Motor neuron (in vitro differentiated cells): ENCODE results near the gene MRC2. TPM values are rescaled to one million over a fixed set of nuclear protein-coding genes. Genes with fewer than 3 reads are reported as not detected.

Source experiments
- ATAC-seq, 8 experiments: fragments of 200-7000 bp; cut with Tn5 transposase; replicated peaks in 6 of 8; 2 replicates each; pipeline ENCODE4 v1.8.0; 2021; ENCODE audit warnings: mild to moderate bottlenecking in 8 of 8, moderate library complexity in 8 of 8
- H3K27ac ChIP-seq, 2 donors: fragments of 250-450 bp; sonication (Bioruptor Pico); 2 replicates each; pipeline ENCODE4 v1.9.0; 2021; ENCODE audit warnings: antibody characterized with exemption in 2 of 2, mild to moderate bottlenecking in 2 of 2, moderate library complexity in 1 of 2
- H3K4me1 ChIP-seq, 2 donors: fragments of 250-450 bp; sonication (Bioruptor Pico); replicated peaks in 1 of 2; 2 replicates each; pipeline ENCODE4 v1.6.1; 2021; ENCODE audit warnings: antibody characterized with exemption in 2 of 2, mild to moderate bottlenecking in 2 of 2, moderate library complexity in 1 of 2
- H3K4me3 ChIP-seq, 5 donors: fragments of 250-450 bp; sonication (Bioruptor Pico); 2 replicates each; pipeline ENCODE4 v1.9.0; 2021; ENCODE audit warnings: antibody characterized with exemption in 5 of 5, mild to moderate bottlenecking in 5 of 5, moderate library complexity in 4 of 5
- WGBS, 10 experiments: fragments of 450-650 bp; shearing (Covaris generic); methylation state at CpG; one replicate each; pipeline ENCODE4 v1.0.0; 2022; 5-methylcytosine and 5-hydroxymethylcytosine counted together
- in situ Hi-C, 9 experiments: fragments of 400-800 bp; cut with MboI; loops; one replicate each; pipeline ENCODE4 v1.15.0; 2021; ENCODE audit warnings: low sequenced_read_pairs in 9 of 9, low pct_unique_long_range_greater_than_20kb in 2 of 9; ENCODE audit not compliant: unreplicated experiment in 9 of 9
- total RNA-seq, 8 experiments: library from RNA; unstranded; fragments of 300-600 nt; gene quantifications; 2 replicates each; pipeline versions ENCODE4 v1.2.3 to v1.2.4, GENCODE V29; 2022

MRC2 gene
- total RNA-seq, 8 experiments from 2014 or later: 6.9 to 207 (median 33.6) TPM

- 89 to 100% (median 93%) methylated on average over 2 to 8 of the region's 20 CpGs; no CpG with 5 or more reads in 3 of the 10 experiments for WGBS, 10 experiments
- peaks cover 25 to 28% of the 10 kb centered on the region in 2 donors for H3K4me1 ChIP-seq
- no peak for ATAC-seq
- no peak overlapping the region for H3K27ac ChIP-seq
- H3K4me3 ChIP-seq: no peak overlapping the region
- in situ Hi-C loops: loop anchor here (10.0 to 25.0 kb wide), 4 partner anchors 255 to 705 kb away; partner anchors contain the start of gene TANC2 (in 8 of the 9)
Observed at GRCh38 chr17:62706598-62707424, 79.3 kb downstream of the MRC2 start.

- in situ Hi-C loops: loop anchor here (10.0 to 25.0 kb wide), 4 partner anchors 255 to 705 kb away; partner anchors contain the start of gene TANC2 (in 8 of the 9)
- Histone ChIP-seq H3K4me1 (peaks cover 30 to 33% of the 10 kb centered on the region in 2 donors), H3K27ac (no peak overlapping the region), H3K4me3 (no peak overlapping the region)
- no peak for ATAC-seq
- 80 to 96% (median 88%) methylated on average over 1 to 8 of the region's 9 CpGs; no CpG with 5 or more reads in 6 of the 10 experiments for WGBS, 10 experiments
Observed at GRCh38 chr17:62707425-62707739, 79.9 kb downstream of the MRC2 start.

GRCh38 chr17:62708587-62708986 is 81.1 kb downstream of the MRC2 start:
- in situ Hi-C loops: loop anchor here (10.0 to 25.0 kb wide), 4 partner anchors 254 to 704 kb away; partner anchors contain the start of gene TANC2 (in 8 of the 9)

GRCh38 chr17:62712171-62712581 is 84.7 kb downstream of the MRC2 start:
- H3K27ac ChIP-seq: no peak overlapping the region
- no peak overlapping the region for H3K4me3 ChIP-seq
- peaks cover 22 to 27% of the 10 kb centered on the region in 2 donors for H3K4me1 ChIP-seq
- in situ Hi-C loops: loop anchor here in 5 of 9 experiments (25.0 kb wide), 2 partner anchors 250 to 700 kb away; partner anchors contain the start of gene TANC2 (in 5 of the 5)
- WGBS, 10 experiments: 40 to 100% (median 90%) methylated on average over 1 to 3 of the region's 8 CpGs; no CpG with 5 or more reads in 4 of the 10 experiments
- no peak for ATAC-seq

More at GRCh38 chr17:62708587-62708986, 81.1 kb downstream of the MRC2 start:
- 0 to 88% (median 55%) methylated on average over 1 to 2 of the region's 2 CpGs; no CpG with 5 or more reads in 4 of the 10 experiments for WGBS, 10 experiments
- Histone ChIP-seq H3K4me3 (no peak overlapping the region), H3K27ac (no peak overlapping the region), H3K4me1 (peaks cover 36 to 39% of the 10 kb centered on the region in 2 donors)
- ATAC-seq: no peak

GRCh38 chr17:62713086-62713881 is 85.8 kb downstream of the MRC2 start:
- WGBS, 10 experiments: 13 to 96% (median 28%) methylated on average over 1 to 10 of the region's 17 CpGs; no CpG with 5 or more reads in 2 of the 10 experiments
- in situ Hi-C loops: loop anchor here in 5 of 9 experiments (25.0 kb wide), 2 partner anchors 249 to 699 kb away; partner anchors contain the start of gene TANC2 (in 5 of the 5)
- peak in 5 of 8 experiments; percentile 93 to 98 (median 98) for ATAC-seq

GRCh38 chr17:62714016-62714777 is 86.7 kb downstream of the MRC2 start:
- in situ Hi-C loops: loop anchor here in 5 of 9 experiments (25.0 kb wide), 2 partner anchors 248 to 698 kb away; partner anchors contain the start of gene TANC2 (in 5 of the 5)
- H3K4me3 ChIP-seq: no peak overlapping the region
- H3K27ac ChIP-seq: no peak overlapping the region
- peaks cover 22 to 27% of the 10 kb centered on the region in 2 donors for H3K4me1 ChIP-seq
- 70 to 100% (median 91%) methylated on average over 1 to 6 of the region's 8 CpGs; no CpG with 5 or more reads in 4 of the 10 experiments for WGBS, 10 experiments
- peak in 3 of 8 experiments; percentile 62 to 78 (median 65) for ATAC-seq

More at GRCh38 chr17:62713086-62713881, 85.8 kb downstream of the MRC2 start:
- no peak overlapping the region for H3K4me3 ChIP-seq
- H3K4me1 ChIP-seq: peaks cover 22 to 27% of the 10 kb centered on the region in 2 donors
- H3K27ac ChIP-seq: peak overlapping the region in 1 of 2 donors; percentile 14

- no peak for ATAC-seq
- Histone ChIP-seq H3K4me1 (peaks cover 22 to 27% of the 10 kb centered on the region in 2 donors), H3K27ac (no peak overlapping the region), H3K4me3 (no peak overlapping the region)
- WGBS, 10 experiments: 90 to 100% (median 97%) methylated on average over 2 to 11 of the region's 18 CpGs; no CpG with 5 or more reads in 2 of the 10 experiments
- in situ Hi-C loops: loop anchor here in 5 of 9 experiments (25.0 kb wide), 2 partner anchors 246 to 696 kb away; partner anchors contain the start of gene TANC2 (in 5 of the 5)
Observed at GRCh38 chr17:62715882-62716390, 88.5 kb downstream of the MRC2 start.

GRCh38 chr17:62716834-62717588 is 89.5 kb downstream of the MRC2 start:
- ATAC-seq: no peak
- H3K4me1 ChIP-seq: peaks cover 15 to 19% of the 10 kb centered on the region in 2 donors
- H3K4me3 ChIP-seq: no peak overlapping the region
- WGBS, 10 experiments: 60 to 100% (median 89%) methylated on average over 1 to 12 of the region's 23 CpGs; no CpG with 5 or more reads in 2 of the 10 experiments
- in situ Hi-C loops: loop anchor here in 5 of 9 experiments (25.0 kb wide), 2 partner anchors 245 to 695 kb away; partner anchors contain the start of gene TANC2 (in 5 of the 5)
- no peak overlapping the region for H3K27ac ChIP-seq

- Histone ChIP-seq H3K27ac (no peak overlapping the region), H3K4me3 (no peak overlapping the region), H3K4me1 (peaks cover 12 to 14% of the 10 kb centered on the region in 2 donors)
- in situ Hi-C loops: loop anchor here in 5 of 9 experiments (25.0 kb wide), 2 partner anchors 245 to 695 kb away; partner anchors contain the start of gene TANC2 (in 5 of the 5)
- peak in 1 of 8 experiments; percentile 5 for ATAC-seq
- WGBS, 10 experiments: 80 to 100% (median 90%) methylated on average over 1 to 4 of the region's 6 CpGs; no CpG with 5 or more reads in 4 of the 10 experiments
Observed at GRCh38 chr17:62717589-62717855, 90.1 kb downstream of the MRC2 start.

GRCh38 chr17:62717889-62718288 is 90.4 kb downstream of the MRC2 start:
- Histone ChIP-seq H3K27ac (no peak overlapping the region), H3K4me3 (no peak overlapping the region), H3K4me1 (peaks cover 12 to 13% of the 10 kb centered on the region in 2 donors)
- 77 to 100% (median 94%) methylated on average over 3 to 7 of the region's 8 CpGs; no CpG with 5 or more reads in 3 of the 10 experiments for WGBS, 10 experiments
- no peak for ATAC-seq
- in situ Hi-C loops: loop anchor here in 5 of 9 experiments (25.0 kb wide), 2 partner anchors 244 to 694 kb away; partner anchors contain the start of gene TANC2 (in 5 of the 5)

- H3K4me3 ChIP-seq: no peak overlapping the region
- WGBS, 10 experiments: 30 to 100% (median 93%) methylated on average over 2 to 7 of the region's 11 CpGs; no CpG with 5 or more reads in 1 of the 10 experiments
- peak in 1 of 8 experiments; percentile 9 for ATAC-seq
- H3K27ac ChIP-seq: no peak overlapping the region
- in situ Hi-C loops: loop anchor here in 5 of 9 experiments (25.0 kb wide), 2 partner anchors 244 to 694 kb away; partner anchors contain the start of gene TANC2 (in 5 of the 5)
- peaks cover 8% of the 10 kb centered on the region in 2 donors for H3K4me1 ChIP-seq
Observed at GRCh38 chr17:62718429-62718828, 91.0 kb downstream of the MRC2 start.
